Measurements from ENCODE around the gene BRS3. TPM values are rescaled to one million over a fixed set of nuclear protein-coding genes. Genes with fewer than 3 reads are reported as not detected.

BRS3 gene
- total and polyA plus RNA-seq, 9 of the 15 experiments (the other 6 are each of a cell fraction or from before 2014, with no cell fraction given), result not detected

DNA sequence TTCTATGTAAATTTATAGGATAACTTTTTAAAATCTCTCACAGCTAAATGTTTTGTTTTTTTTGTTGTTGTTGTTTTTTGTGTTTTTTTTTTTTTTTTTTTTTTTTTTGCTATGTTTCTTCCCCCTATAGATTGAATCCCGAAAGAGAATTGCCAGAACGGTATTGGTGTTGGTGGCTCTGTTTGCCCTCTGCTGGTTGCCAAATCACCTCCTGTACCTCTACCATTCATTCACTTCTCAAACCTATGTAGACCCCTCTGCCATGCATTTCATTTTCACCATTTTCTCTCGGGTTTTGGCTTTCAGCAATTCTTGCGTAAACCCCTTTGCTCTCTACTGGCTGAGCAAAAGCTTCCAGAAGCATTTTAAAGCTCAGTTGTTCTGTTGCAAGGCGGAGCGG, 4.1 kb downstream of the BRS3 start:
- Histone ChIP-seq H3K4me2 (ENCODE audit: insufficient read depth, low read length) (no peak overlapping the region), H3K4me3 (no peak overlapping the region), H2AFZ (ENCODE audit: low read depth, low read length) (no peak overlapping the region), H3K36me3 (ENCODE audit: control insufficient read depth, insufficient read depth, low read length) (no peaks in the 10 kb centered on the region), H3K4me1 (replicated peaks in 1 of 2; ENCODE audit: control insufficient read depth in 2 of 2, insufficient read depth in 2 of 2, low read length in 2 of 2) (no peaks in the 10 kb centered on the region), H4K20me1 (replicated peaks; ENCODE audit: control insufficient read depth, insufficient read depth, low read length) (no peaks in the 10 kb centered on the region; the same call in 1 of the 2 replicates), H3K9me1 (ENCODE audit: control insufficient read depth, insufficient read depth, low read length) (no peaks in the 10 kb centered on the region), H3K9me3 (replicated peaks; ENCODE audit: control insufficient read depth, insufficient read depth, low read depth, low read length) (no peaks in the 10 kb centered on the region), H3K27ac (ENCODE audit: extremely low read depth, low read depth, low read length) (no peak overlapping the region), H3K27me3 (ENCODE audit: control insufficient read depth in 2 of 2, insufficient read depth in 2 of 2, low read length in 2 of 2) (peaks cover 5 to 7% of the 10 kb centered on the region in 2 experiments; a peak in 4 of 5 replicates), H3K9ac (ENCODE audit: insufficient read depth in 1 of 2, low read depth in 2 of 2, low read length in 2 of 2) (no peak overlapping the region), H3K79me2 (ENCODE audit: control insufficient read depth, insufficient read depth, low read length) (no peaks in the 10 kb centered on the region)
- FAIRE-seq (no peak), DNase-seq (ENCODE audit: extremely low read depth in 1 of 4, low spot score in 3 of 4) (no peak), ATAC-seq (no peak)
- 3% methylated on average over 5 of the region's 6 CpGs for WGBS (ENCODE audit: insufficient coverage, low coverage, missing lambda C conversion rate)
- BruUV-seq (replicated peaks), result no TSS peak
- POLR2A ChIA-PET, result interaction anchor here (0.6 kb wide), 1 partner anchor 235 kb away, joined by 3 read pairs; no protein-coding TSS in a partner anchor
- in situ Hi-C loops (cut with MboI), result no loop called here
- intact Hi-C loops (cut with micrococcal nuclease), result loop anchor here (10.0 kb wide), 2 partner anchors 217 to 327 kb away; no protein-coding TSS in a partner anchor
- TF ChIP-seq ZNF121 (CRISPR knock-in tag; conservative IDR thresholded peaks at IDR 0.05) (no peak), SRSF7 (optimal IDR thresholded peaks at IDR 0.05; ENCODE audit: low read depth, low read length) (no peak), JUN (IDR thresholded peaks at IDR 0.05; ENCODE audit: borderline replicate concordance, low read depth, low read length) (no peak), JUN (CRISPR knock-in tag; IDR thresholded peaks at IDR 0.05; ENCODE audit: borderline replicate concordance) (no peak), CBFB (CRISPR knock-in tag; IDR thresholded peaks at IDR 0.05) (no peak), FOXK2 (conservative IDR thresholded peaks at IDR 0.05 in 1 of 2, IDR thresholded peaks at IDR 0.05 in 1 of 2; ENCODE audit: low read depth in 2 of 2) (no peak), ZKSCAN8 (CRISPR knock-in tag; IDR thresholded peaks at IDR 0.05) (no peak), ZNF184 (CRISPR knock-in tag; IDR thresholded peaks at IDR 0.05) (no peak), ZNF408 (CRISPR knock-in tag; IDR thresholded peaks at IDR 0.05; ENCODE audit: low read depth) (no peak), SMARCE1 (IDR thresholded peaks at IDR 0.05) (no peak), ZFP1 (CRISPR knock-in tag; IDR thresholded peaks at IDR 0.05) (no peak), SAP30 (IDR thresholded peaks at IDR 0.05; ENCODE audit: borderline replicate concordance, insufficient read depth, low read depth, low read length, poor library complexity, severe bottlenecking) (no peak), ATF7 (IDR thresholded peaks at IDR 0.05) (no peak), CC2D1A (IDR thresholded peaks at IDR 0.05) (no peak)
- TF ChIP-seq, protein P1, sequence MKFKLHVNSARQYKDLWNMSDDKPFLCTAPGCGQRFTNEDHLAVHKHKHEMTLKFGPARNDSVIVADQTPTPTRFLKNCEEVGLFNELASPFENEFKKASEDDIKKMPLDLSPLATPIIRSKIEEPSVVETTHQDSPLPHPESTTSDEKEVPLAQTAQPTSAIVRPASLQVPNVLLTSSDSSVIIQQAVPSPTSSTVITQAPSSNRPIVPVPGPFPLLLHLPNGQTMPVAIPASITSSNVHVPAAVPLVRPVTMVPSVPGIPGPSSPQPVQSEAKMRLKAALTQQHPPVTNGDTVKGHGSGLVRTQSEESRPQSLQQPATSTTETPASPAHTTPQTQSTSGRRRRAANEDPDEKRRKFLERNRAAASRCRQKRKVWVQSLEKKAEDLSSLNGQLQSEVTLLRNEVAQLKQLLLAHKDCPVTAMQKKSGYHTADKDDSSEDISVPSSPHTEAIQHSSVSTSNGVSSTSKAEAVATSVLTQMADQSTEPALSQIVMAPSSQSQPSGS (CRISPR knock-in tag; IDR thresholded peaks at IDR 0.05), result no peak
- TF ChIP-seq, protein P2, sequence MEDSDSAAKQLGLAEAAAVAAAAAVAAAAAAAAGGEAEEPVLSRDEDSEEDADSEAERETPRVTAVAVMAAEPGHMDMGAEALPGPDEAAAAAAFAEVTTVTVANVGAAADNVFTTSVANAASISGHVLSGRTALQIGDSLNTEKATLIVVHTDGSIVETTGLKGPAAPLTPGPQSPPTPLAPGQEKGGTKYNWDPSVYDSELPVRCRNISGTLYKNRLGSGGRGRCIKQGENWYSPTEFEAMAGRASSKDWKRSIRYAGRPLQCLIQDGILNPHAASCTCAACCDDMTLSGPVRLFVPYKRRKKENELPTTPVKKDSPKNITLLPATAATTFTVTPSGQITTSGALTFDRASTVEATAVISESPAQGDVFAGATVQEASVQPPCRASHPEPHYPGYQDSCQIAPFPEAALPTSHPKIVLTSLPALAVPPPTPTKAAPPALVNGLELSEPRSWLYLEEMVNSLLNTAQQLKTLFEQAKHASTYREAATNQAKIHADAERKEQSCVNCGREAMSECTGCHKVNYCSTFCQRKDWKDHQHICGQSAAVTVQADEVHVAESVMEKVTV (CRISPR knock-in tag; IDR thresholded peaks at IDR 0.05), result no peak
- TF ChIP-seq, protein P3, sequence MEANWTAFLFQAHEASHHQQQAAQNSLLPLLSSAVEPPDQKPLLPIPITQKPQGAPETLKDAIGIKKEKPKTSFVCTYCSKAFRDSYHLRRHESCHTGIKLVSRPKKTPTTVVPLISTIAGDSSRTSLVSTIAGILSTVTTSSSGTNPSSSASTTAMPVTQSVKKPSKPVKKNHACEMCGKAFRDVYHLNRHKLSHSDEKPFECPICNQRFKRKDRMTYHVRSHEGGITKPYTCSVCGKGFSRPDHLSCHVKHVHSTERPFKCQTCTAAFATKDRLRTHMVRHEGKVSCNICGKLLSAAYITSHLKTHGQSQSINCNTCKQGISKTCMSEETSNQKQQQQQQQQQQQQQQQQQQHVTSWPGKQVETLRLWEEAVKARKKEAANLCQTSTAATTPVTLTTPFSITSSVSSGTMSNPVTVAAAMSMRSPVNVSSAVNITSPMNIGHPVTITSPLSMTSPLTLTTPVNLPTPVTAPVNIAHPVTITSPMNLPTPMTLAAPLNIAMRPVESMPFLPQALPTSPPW (CRISPR knock-in tag; IDR thresholded peaks at IDR 0.05), result no peak
- CTCF ChIA-PET (ENCODE audit: low intra/inter-chr PET ratio), result no interaction called here
